Neural crest cell (in vitro differentiated cells): ENCODE data around the gene SORCS2. TPM values are rescaled to one million over a fixed set of nuclear protein-coding genes. Genes with fewer than 3 reads are reported as not detected.
A peak's percentile ranks its signal among the peaks of the same experiment; 100 is the strongest.

Source experiments
- DNase-seq: peaks from one replicate; pipeline ENCODE4 v3.0.0; 2021; ENCODE audit warnings: low read depth, mixed read lengths, low spot score
- H3K27ac Mint-ChIP-seq: one replicate; pipeline ENCODE4 v1.8.0; 2021; ENCODE audit warnings: mild to moderate bottlenecking, mixed read lengths; ENCODE audit not compliant: unreplicated experiment
- H3K27me3 Mint-ChIP-seq: 2 replicates; pipeline ENCODE4 v1.8.0; 2021; ENCODE audit warnings: low read depth, mild to moderate bottlenecking, mixed read lengths
- H3K36me3 Mint-ChIP-seq: 2 replicates; pipeline ENCODE4 v1.8.0; 2021; ENCODE audit warnings: low read depth, mild to moderate bottlenecking, mixed read lengths
- H3K4me1 Mint-ChIP-seq: 2 replicates; pipeline ENCODE4 v1.8.0; 2021; ENCODE audit warnings: mixed read lengths
- H3K4me3 Mint-ChIP-seq: one replicate; pipeline ENCODE4 v1.8.0; 2021; ENCODE audit warnings: mild to moderate bottlenecking, mixed read lengths
- H3K9me3 Mint-ChIP-seq: 2 replicates; pipeline ENCODE4 v1.8.0; 2021; ENCODE audit warnings: mixed read lengths
- total RNA-seq: library from RNA; stranded (reverse); gene quantifications from 2 replicates; pipeline ENCODE4 v1.2.1, GENCODE V29; 2021
- TF ChIP-seq, protein P1 (sequence below): fragments of 200-600 bp; sonication (generic); conservative IDR thresholded peaks from 2 replicates; pipeline ENCODE4 v1.5.0; 2021; ENCODE audit warnings: antibody characterized with exemption, mild to moderate bottlenecking

SORCS2 gene
- total RNA-seq, 1 donor from 2014 or later = 1.1 TPM

DNA sequence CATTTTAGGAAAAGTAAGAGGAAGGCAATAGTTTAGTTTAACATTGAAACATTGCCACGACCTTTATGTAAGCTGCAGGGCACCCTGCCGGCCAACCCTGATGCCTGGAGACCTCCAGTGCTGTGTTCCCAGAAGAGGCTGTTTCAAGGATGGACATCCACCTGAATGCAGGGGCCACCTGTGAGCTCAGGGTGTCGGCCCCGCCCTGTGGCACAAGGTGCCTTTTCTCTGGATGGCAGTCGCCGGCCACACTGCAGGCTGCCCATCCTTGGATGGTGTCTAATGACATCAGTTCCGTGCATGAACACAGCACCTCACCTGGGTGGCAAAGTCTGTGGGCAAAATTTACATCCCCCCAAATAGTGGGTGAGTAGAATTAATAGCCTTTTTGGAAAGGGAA is 567.3 kb downstream of the SORCS2 start:
- no peak overlapping the region for H3K4me3 Mint-ChIP-seq
- TF ChIP-seq, protein P1, sequence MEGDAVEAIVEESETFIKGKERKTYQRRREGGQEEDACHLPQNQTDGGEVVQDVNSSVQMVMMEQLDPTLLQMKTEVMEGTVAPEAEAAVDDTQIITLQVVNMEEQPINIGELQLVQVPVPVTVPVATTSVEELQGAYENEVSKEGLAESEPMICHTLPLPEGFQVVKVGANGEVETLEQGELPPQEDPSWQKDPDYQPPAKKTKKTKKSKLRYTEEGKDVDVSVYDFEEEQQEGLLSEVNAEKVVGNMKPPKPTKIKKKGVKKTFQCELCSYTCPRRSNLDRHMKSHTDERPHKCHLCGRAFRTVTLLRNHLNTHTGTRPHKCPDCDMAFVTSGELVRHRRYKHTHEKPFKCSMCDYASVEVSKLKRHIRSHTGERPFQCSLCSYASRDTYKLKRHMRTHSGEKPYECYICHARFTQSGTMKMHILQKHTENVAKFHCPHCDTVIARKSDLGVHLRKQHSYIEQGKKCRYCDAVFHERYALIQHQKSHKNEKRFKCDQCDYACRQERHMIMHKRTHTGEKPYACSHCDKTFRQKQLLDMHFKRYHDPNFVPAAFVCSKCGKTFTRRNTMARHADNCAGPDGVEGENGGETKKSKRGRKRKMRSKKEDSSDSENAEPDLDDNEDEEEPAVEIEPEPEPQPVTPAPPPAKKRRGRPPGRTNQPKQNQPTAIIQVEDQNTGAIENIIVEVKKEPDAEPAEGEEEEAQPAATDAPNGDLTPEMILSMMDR = no peak
- H3K9me3 Mint-ChIP-seq = no peaks in the 10 kb centered on the region
- peaks cover 4% of the 10 kb centered on the region for H3K36me3 Mint-ChIP-seq
- H3K4me1 Mint-ChIP-seq = peaks cover 20% of the 10 kb centered on the region
- H3K27ac Mint-ChIP-seq = no peak overlapping the region
- H3K27me3 Mint-ChIP-seq = peaks cover 1% of the 10 kb centered on the region
- DNase-seq = no peak

DNA sequence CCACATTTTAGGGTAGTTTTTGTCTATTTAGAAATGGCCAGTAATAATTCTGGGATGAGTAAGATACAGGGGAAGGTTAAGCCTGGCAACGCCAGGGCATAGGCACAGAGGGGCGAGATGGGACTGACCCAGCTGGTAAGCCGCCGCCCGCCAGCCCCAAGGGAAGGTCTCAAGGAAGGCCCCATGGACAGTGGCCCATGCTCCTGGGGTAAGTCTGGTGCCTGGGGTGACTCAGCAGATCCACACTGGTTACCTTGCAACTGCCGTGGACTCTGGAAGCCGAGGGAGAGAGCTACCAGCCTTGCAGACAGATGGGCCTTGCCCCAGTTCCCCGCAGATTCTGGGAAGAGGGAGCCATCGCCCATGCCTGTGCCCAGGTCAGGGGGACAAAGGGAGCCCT is 567.9 kb downstream of the SORCS2 start:
- TF ChIP-seq, protein P1 = no peak
- H3K4me1 Mint-ChIP-seq = peaks cover 20% of the 10 kb centered on the region
- peak overlapping the region; percentile 27 for H3K27ac Mint-ChIP-seq
- no peak for DNase-seq
- no peaks in the 10 kb centered on the region for H3K9me3 Mint-ChIP-seq
- H3K4me3 Mint-ChIP-seq = no peak overlapping the region
- peaks cover 4% of the 10 kb centered on the region for H3K36me3 Mint-ChIP-seq
- H3K27me3 Mint-ChIP-seq = no peaks in the 10 kb centered on the region

DNA sequence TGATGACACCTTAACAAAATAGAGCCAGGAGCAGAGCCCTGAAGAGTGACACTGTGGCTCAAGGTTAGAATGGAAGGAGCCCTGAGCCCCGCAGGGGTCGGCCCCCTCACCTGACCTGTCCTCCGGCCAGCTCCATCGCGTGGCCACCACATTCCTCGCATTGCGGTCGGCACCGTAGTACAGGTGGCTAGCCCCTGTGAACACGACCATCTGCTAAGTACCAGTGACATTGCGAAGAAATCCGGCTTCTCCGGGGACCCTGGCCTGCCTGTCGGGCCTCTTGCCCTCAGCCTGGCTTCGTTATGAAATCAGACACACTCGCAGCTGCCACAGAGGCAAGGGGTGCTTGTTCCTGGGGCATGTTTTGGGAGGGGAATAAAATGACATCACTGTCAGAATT is 568.4 kb downstream of the SORCS2 start:
- TF ChIP-seq, protein P1 = no peak
- Mint-ChIP-seq H3K36me3 (peaks cover 4% of the 10 kb centered on the region), H3K4me3 (no peak overlapping the region), H3K9me3 (no peaks in the 10 kb centered on the region), H3K4me1 (peaks cover 20% of the 10 kb centered on the region), H3K27ac (no peak overlapping the region), H3K27me3 (no peaks in the 10 kb centered on the region)
- DNase-seq = no peak

DNA sequence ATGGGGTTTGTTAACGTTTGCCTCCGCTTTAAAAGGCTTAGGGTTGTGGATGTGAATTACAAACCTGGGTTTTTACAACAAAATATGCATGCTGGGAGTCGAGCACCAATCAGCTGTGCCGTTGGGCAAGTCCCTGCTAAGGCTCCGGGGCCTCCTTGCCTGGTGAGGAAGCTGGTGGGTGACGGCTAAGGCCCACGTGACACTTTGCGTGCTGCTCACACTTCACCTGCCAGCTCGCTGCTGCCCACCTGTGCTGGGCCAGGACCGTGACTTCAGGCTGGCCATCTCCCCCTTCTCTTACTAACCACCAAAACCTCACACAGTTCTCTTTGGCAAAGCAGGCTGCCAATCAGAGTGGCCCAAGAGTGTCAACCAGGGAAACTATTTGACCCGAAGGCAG is 569.0 kb downstream of the SORCS2 start:
- H3K36me3 Mint-ChIP-seq = peaks cover 4% of the 10 kb centered on the region
- peaks cover 20% of the 10 kb centered on the region for H3K4me1 Mint-ChIP-seq
- no peaks in the 10 kb centered on the region for H3K9me3 Mint-ChIP-seq
- no peak overlapping the region for H3K27ac Mint-ChIP-seq
- no peak overlapping the region for H3K4me3 Mint-ChIP-seq
- no peaks in the 10 kb centered on the region for H3K27me3 Mint-ChIP-seq
- no peak for DNase-seq
- TF ChIP-seq, protein P1 = no peak

DNA sequence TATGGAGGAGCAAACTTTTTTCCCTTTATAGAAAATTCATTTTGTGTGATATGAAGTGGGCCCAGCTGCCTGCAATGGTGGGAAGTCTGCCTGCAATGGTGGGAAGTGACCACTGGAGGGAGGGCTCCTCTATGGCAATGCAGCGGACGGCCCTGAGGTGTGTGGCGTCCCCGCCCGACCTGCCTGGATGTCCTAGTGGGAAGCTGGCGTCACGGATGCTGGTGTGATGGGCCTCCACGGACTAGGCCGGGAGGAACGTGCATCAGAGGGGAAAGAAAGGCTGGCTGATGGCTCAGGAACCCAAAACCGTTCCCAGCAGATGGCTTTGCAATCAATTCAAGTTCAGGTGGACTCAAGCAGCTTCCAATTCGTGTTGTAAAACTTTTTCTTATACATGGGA is 569.4 kb downstream of the SORCS2 start:
- peak; percentile 68 for DNase-seq
- Mint-ChIP-seq H3K27ac (no peak overlapping the region), H3K4me3 (no peak overlapping the region), H3K36me3 (peaks cover 4% of the 10 kb centered on the region), H3K9me3 (no peaks in the 10 kb centered on the region), H3K4me1 (peaks cover 20% of the 10 kb centered on the region), H3K27me3 (no peaks in the 10 kb centered on the region)
- TF ChIP-seq, protein P1 = peak; percentile 76
